DMS 273 (cell line): ENCODE measurements around the gene KIF14.
A peak's percentile ranks its signal among the peaks of the same experiment; 100 is the strongest.
"Not testable (repeated sequence)": the region's sequence is repeated elsewhere in the genome, so short reads cannot be mapped to it uniquely, and the experiment has no call there.

Experiments
- DNase-seq: peaks from one replicate; lab custom pipeline; 2025; ENCODE audit not compliant: unreplicated experiment; lab: John Stamatoyannopoulos, UW

KIF14 gene

DNA sequence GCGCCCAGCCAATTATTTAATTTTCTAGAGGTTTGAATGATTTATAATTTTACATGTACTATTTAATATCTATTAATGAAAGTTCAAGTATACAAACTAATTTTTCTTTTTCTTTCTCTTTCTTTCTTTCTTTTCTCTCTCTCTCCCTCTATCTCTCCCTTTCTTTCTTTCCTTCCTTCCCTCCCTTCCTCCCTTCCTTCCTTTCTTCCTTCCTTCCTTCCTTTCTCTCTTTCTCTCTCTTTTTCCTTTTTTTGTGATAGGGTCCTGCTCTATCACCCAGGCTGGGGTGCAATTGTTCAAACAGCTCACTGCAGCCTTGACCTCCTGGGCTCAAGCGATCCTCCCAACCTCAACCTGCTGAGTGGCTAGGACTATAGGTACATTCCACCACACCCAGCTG, 16.1 kb upstream of the KIF14 start:
- no peak for DNase-seq

DNA sequence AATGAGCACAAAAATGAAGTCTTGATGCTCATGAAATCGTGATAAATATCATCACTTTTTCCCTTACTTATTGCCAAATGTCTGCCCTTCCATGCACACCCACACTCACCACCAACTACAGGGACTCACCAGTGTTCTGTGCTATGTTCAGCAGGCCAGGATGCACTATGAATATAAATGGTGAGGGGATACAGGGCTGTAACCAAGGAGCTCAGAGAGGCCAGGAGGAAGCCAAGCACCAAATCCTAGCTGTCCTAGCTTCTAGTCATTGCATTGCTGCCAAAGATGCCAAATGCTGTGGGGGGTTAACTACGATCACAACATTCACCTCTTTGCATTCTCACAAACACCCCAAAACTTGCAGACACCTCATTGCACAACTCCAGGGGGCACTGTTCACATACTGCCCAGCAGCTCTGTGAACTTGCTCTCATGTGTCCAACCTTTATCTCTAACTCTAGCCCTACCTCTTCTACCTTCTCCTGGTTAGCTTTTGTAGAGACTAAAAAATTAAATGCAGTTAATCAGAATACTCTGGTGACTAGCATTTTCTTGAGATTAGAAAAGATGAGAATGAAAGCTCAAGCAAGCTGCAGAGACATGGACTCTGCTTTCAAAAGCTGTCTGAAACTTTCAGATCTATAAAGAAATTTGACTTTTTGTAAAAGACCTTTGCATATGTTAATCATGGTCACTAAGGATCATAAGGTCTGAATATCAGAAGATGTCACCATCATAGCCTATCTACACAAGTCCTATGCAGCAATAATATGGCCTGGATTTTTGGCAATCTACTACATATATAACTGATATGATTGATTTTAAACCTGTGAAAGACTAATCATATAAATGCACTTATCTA, 13.9 kb upstream of the KIF14 start:
- DNase-seq = peak; percentile 6

DNA sequence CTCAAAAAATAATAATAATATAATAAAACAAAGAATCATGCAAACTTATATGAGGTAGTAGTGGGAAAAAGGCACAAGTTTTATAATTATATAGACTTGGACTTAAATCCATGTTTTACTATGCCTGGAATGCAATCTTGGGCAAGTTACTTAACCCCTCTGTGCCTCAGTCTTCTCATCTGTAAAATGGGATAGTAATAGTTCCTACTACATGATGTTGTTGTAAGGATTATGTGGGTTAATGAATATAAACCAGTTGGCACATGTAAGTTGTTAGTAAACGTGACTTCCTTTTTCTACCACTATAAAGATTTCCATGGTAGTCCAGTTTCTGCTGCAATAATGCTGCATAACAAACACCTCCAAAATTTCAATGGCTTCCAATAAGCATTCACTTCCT, 10.8 kb upstream of the KIF14 start:
- DNase-seq = no peak

GRCh38 chr1:200630515-200630899, 10.0 kb upstream of the KIF14 start:
- DNase-seq = not testable (repeated sequence)

DNA sequence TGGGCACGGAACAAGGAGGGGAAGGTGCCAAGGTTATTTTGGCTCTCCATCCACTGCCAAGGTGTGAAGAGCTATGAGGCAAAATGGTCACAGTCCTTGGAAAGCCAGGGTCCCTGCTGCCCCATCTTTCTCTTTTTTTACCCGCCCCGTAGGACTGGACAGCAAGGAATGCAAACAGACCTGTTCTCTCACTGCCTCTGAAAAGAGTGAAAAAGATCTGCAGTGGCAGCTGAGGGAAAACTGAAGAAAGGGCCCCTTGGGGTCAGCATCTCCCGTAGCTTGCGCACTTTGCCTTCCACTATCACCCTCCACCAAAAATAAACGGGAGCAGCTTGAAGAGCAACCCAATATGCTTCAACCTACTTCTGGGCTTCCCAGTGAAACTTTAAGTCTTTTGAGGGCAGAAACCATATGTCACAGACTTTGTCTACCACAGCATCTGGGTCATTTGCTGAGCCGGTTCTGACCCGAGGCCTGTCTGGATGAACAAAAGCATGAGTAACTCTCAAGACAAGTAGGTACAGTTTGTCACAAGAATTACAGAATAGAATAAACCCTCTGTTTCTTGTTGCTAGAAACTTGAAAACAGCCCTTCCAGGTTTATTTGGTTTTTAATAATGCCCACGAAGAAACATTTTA, 9.4 kb upstream of the KIF14 start:
- DNase-seq = no peak

DNA sequence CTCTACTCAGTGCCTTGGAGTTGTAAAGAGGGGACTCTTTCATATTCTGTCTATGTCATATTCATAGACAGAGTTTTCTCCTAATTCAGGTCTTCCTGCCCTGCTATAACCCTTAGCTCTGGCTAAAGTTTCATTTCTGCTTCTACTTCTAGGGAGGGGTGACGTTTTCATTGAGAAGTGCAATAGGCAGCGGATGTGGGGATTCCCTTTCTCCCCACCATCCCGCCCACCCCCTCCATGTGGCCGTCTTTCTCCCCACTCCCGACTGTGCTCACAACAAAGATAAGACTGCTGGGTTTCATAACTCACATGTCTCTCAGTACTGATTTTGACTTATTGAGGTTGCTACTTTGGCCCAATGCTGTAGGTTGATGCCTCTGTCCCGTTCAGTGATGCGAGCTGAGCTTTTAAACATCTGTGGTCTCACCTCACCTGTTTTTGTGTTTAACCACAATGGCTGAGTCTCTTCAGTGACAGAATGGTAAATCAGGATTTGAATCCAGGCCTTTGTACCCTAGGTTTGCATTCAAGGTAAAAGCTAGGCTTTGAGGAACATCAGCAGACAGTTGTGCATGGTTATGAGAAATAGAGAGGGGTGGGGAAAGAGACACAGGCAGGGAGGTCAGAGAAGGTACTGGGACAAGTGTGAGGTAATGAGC, 7.8 kb upstream of the KIF14 start:
- DNase-seq = no peak

DNA sequence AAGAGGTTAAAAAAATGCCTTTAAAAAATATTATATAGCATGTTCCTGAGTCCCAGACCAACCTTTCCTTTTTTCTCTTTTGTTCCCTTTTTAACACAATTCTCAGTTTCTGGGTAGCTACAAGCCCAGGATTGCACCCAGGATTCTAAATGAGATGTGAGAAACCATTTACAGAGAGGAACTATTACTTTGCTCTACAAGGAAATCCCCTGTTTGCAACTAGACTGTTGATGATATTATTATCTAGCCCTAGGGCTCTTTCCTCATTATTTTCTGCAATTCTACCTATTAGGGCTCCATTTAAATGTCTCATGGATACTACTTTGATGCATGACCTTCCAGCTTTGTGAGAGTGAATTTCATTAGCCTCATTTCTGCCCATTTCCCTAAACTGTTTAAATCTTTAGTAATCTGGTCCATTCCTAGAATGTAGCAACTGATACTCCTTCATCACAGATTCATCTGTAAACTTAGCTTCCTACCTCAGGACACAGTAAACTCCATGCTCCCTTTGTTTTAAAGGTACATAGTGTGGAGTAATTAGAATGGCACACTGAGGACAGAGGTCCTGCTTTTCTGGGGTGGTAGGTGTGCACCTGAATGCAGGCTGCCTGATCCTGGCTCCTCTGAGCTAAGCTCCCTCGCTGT, 7.1 kb upstream of the KIF14 start:
- no peak for DNase-seq

- no peak for DNase-seq
Measured at GRCh38 chr1:200626853-200627534, 6.4 kb upstream of the KIF14 start.

DNA sequence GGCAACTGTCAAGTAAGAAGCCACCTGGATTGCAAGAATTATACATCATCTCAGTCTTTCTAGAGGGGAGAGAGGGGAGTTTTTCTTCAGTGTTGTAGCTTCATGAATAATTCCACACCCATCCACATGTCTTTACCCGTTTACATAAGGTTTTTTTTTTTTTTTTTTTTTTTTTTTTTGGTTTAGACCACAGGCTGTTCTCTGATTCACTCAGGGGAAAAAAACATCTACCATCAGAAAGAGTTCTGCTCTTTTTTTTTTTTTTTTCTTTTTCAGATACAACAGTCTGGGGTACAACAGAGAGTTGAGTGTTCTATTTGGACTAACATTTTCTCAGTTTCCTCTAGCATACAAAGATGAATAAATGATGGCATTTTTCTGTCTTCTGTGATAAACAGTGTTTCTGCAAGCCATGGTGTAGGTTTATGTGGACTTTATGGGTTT, 4.9 kb upstream of the KIF14 start:
- peak; percentile 37 for DNase-seq

DNA sequence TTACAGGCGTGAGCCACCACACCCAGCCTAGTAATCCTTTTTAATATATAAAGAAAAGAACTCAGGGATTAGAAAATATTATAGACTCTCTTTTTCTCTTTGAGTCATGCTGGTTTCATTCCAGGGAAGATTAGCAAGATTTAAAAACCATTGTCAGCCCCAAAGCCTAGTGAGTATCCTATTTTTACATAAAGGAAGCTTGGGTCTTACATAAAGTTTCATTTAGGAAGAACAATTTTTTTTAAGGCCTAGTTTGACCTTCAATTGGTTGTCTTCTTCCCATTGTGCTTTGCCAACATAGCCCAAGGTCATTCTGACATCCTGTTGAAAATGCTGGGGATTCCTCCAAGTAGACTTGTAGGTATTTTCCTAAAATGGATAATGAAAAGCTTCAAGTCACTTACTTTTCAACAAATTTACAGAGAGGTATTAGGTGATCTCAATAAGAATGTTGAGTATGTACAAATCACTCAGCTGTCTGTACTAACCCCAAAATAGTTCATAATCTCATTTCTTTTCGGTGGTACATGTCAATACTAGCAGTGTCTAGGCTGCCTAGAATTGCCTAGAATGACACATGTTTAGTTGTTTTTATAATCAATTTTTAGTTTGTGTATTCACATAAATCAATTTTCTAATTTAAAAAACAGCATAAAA, 4.3 kb upstream of the KIF14 start:
- DNase-seq = no peak

GRCh38 chr1:200619894-200620272, 668 bp downstream of the KIF14 start:
- no peak for DNase-seq

- DNase-seq = peak; percentile 67
Measured at GRCh38 chr1:200610846-200611245, 9.7 kb downstream of the KIF14 start.

- DNase-seq = no peak
Measured at GRCh38 chr1:200602632-200603031, 17.9 kb downstream of the KIF14 start.

DNA sequence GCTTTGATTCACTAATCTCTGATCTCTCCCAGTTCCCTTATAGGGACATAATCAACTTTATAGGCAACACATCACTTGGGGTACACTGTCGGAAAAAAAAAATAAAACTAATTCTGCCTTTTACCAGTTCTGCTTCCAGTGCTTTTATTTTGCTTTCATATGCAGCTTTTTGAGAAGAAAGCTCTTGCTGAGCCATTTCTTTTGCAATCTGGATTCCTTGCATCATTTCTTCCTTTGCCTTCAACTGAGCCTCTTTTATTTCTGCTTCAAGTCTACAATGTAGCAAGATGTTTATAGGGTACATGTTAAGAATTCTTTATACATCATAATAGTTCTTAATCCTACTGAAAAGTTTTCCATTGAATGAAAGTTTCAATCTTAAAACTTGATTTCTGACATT, 30.6 kb downstream of the KIF14 start:
- no peak for DNase-seq

GRCh38 chr1:200588698-200589097, 31.9 kb downstream of the KIF14 start:
- DNase-seq = no peak

DNA sequence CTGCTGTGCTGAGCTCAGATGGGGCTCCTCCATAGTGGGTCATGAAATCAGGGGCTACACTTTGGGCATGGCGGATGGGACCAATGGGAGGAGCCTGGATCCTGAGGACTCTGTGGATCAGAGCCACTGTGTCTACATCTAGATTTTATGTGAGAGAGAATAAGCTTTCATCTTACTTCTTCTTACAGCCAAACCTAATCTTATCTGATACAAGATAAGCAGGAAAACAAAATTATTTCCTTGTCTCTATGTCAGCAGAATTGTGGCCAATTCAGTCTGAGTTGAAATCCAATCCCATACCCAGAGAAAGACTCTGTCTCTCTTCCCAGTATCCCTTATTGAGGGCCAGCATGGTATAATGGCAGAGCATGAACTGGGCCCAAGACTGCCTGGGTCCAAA, 56.2 kb downstream of the KIF14 start:
- no peak for DNase-seq

- DNase-seq = no peak
Measured at GRCh38 chr1:200561856-200562214, 58.7 kb downstream of the KIF14 start.

- peak; percentile 67 for DNase-seq
Measured at GRCh38 chr1:200558866-200559459, 61.6 kb downstream of the KIF14 start.

GRCh38 chr1:200556002-200556401, 64.5 kb downstream of the KIF14 start:
- peak; percentile 38 for DNase-seq

DNA sequence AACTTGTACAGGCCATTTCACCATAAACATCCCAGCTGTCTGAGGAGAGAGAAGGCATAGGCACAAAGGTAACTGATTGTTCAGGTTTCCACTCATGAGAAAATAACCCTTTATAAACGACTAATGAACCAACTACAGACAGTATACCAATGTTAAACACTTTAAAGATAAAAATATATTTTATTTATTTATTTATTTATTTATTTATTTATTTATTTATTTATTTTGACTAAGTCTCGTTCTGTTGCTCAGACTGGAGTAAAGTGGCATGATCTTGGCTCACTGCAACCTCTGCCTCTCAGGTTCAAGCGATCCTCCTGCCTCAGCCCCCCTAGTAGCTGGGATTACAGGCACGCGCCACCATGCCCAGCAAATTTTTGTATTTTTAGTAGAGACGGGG, 67.8 kb downstream of the KIF14 start:
- DNase-seq = not testable (repeated sequence)
